Measurements from ENCODE around the gene DTNB. TPM values are rescaled to one million over a fixed set of nuclear protein-coding genes. Genes with fewer than 3 reads are reported as not detected.
"Not testable (repeated sequence)": the region's sequence is repeated elsewhere in the genome, so short reads cannot be mapped to it uniquely, and the experiment has no call there.

The DTNB gene
- total RNA-seq, 1 donor from 2014 or later, result 2.9 TPM

DNA sequence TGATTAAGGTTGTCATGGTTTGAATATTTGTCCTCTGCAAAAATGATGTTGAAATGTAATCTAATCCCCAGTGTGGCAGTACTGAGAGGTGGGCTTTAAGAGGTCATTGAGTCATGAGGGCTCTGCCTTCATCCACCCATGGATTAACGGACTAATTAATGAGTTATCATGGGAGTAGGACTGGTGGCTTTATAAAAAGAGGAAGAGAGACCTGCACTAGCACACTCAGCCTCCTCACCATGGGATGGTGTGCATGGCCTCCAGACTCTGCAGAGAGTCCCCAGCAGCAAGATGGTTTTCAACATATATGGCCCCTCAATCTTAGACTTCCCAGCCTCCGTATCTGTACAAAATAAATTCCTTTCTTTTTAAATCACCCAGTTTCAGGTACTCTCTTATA is 41.0 kb downstream of the DTNB start:
- no peak for DNase-seq (ENCODE audit: low read depth)

DNA sequence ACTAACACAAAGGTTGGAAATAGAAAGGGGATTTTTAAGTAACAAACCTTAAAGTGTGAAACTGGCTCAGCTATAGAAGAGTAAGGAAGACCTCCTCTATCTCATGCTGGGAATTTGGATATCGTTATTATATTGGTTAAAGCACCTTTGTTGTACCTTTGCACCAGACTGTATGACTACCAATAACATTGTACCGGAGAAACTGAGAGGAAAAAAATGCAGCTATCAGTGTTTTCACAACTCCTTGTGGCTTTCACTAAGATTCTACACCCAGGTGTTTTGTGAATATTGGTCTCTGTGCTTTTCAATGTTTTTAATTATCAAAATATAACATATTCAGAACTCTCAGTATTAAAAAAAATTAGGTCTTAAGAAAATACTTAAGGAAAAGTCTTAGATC is 48.7 kb downstream of the DTNB start:
- no peak for DNase-seq (ENCODE audit: low read depth)

DNA sequence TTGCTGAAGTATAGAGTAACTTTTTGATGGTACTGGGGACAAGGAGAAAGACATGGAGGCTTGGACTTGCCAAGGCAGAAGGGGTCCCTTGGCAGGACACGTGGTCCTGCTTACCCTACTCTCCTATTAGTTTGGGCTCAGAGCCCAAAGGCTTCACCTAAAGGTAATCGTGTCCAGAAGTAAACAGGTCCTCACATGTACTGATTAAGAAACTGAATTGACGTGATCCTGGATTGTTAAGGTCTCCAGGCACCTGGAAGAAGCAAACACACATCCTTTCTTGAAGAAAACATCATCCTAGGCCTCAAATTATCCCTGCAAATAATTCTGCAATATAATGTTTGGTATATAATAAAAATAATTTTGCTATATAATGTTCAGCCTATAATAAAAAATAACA is 50.0 kb downstream of the DTNB start:
- DNase-seq (ENCODE audit: low read depth), result no peak

DNA sequence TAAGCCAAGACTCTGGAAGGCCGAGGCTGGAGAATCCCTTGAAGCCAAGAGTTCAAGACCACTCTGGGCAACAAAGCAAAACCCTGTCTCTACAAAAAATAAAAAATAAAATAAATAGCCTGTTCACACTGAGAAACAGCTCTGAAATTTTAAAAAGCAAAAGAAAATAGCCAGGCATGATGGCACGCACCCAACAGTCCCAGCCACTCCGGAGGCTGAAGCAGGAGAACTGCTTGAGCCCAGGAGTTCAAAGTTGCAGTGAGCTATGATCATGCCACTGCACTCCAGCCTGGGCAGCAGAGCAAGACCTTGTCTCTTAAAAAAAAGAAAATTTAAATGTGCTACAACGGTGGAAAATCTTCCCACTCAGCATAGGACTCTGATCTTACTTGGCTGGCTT is 52.7 kb downstream of the DTNB start:
- DNase-seq (ENCODE audit: low read depth), result no peak

DNA sequence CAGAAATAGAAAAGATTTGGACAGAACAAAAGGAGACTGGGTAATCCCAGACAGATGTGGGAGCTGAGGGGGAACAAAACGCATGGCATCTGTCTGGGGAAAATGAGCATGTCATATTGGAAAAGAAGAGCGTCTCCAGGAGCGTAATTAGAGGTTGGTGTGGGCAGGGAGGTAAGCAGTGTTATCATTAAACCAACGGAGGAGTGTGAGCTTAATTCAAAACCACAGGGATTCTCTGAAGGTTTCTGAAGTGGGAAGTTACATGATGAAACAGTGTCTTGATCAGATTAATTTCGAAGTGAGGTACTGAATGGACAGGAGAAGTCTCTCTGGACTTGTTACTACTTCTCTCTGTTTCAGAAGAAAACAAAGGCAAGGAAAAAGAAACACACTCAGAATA is 53.3 kb downstream of the DTNB start:
- no peak for DNase-seq (ENCODE audit: low read depth)

DNA sequence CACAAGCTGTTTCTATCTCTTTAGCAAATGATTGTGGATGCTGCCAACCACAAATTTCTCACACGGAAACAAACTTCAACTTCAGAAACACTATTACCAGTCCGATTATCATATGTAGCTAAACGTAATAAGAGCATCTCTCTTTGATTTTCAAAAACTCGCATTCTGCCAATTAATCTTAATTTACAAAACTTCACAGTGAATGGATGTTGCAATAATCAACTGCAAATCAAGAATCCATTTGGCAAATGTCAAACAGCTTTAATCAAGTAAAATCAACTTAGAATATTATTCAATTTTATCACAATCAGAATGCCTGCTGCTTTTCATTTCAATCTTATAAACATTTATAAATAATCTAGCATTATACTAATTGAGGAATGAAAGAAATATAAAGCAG is 54.2 kb downstream of the DTNB start:
- DNase-seq (ENCODE audit: low read depth), result no peak

DNA sequence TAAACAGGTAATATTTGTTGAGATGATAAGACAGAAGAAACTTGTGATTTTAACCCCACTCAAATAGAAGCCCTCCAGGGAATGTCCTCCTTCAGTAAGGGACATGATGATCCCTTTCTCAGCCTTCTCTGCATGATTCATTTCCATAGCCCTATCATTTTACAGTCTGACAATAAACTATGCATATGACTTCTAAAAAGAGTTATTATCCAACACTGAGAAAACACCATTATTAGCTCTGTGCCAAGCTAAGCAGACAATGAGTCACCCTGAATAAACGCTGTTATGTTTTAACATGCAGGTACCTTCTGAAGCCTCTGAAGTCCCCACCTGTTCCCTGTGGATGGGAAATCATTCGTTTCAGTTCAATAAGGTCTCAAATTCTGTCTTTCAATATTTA is 54.7 kb downstream of the DTNB start:
- DNase-seq (ENCODE audit: low read depth), result peak; percentile 35

DNA sequence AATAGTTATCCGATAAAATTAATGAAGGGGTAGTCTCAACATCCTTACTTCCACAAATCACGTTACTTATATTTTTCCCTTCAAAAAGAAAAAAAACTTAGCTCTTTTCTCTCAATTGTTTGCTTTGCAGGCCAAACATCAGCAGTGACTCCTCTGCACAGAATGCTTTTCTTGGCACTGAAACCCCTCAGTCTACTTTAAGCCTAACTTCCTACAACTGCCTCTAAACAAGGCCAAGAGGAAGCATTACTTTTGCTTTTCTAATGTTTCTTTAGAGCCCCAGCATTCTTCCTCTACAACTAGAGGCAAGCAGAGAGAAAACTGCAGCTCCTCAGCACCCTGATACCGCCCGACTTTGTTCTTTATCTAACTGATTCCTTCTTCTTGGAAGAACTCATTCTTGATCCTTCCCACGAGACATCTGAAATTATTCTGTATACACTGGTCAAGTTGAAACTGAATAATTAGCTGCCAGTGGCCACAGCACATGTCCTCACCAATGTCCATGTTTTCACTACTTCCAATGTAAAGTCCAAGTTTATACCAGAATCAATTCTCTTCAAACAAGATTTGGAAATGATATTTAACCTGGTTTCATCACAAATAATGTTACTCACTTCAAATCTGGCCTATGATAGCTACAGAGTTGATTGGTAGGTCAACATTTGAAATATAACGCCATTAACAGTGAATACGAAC is 55.3 kb downstream of the DTNB start:
- peak; percentile 53 for DNase-seq (ENCODE audit: low read depth)

DNA sequence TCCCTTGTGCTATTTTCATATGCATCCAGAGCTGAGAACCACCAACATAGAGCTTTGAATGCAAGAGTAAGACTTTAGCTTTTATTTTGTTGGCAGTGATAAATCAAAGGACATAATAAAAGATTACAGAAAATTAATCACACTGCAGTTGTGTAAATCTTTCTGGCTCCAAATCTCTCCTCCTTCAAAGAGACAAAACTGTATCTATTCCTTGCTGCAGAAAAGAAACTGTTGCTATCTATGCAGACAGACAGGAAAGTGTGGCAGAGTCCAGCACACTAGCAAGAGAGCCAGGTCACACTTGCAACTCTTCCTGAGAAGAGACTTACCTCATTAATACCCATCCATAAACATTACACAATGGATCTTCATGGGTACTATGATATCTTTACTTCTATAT is 57.5 kb downstream of the DTNB start:
- no peak for DNase-seq (ENCODE audit: low read depth)

DNA sequence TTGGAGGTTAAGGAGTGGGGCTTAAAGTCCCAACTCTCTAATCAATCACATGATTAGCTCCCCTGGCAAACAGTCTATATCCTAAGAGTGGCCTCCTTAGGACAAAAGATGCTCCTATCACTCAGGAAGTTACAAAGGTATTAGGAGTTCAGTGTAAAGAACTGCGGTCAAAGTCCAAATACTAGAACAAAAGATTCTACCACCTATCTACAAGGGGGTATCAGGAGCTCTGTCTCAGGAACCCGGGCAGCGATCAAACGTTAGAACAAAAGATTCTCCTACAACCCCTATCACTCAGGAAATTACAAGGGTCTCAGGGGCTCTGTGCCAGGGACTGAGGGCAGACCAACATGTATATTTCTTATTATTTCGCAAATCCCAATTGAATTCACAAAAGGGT is 58.0 kb downstream of the DTNB start:
- DNase-seq (ENCODE audit: low read depth), result no peak

DNA sequence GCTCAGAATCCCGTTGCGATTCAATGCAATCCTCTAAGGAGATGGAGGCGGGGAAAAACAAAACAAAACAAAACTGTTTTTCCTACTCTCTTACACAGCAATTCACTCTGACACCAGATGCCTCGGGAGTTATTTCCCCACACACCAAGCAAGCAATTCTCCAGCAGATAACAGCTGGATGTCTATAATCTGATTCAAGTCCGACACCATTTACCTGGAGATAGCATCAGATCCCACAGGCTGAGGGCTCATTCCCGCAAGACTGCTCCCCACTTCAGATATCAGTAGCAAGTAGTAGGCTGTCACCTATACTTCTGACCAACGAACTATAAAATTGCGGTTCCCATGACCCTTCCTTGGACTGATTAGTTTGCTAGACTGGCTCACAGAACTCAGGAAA is 58.7 kb downstream of the DTNB start:
- DNase-seq (ENCODE audit: low read depth), result no peak

DNA sequence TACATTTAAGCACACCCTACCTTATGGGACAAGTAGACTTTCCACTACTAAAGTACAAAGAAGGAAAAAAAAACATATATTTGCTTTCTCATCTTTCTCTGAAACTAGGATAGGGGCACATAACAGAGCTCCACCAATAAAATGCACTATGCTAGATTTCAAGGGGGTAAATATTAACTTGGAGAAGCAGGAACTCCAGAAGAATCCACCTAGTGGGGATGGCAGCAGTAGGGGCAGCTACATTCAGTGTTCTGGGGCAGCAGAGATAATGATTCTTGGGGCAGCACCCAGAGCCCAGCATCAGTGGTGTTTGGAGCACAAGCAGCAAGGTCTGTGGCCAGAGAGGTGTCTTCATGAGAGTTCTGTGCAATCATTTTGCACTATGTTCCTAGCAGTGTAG is 64.7 kb downstream of the DTNB start:
- no peak for DNase-seq (ENCODE audit: low read depth)

DNA sequence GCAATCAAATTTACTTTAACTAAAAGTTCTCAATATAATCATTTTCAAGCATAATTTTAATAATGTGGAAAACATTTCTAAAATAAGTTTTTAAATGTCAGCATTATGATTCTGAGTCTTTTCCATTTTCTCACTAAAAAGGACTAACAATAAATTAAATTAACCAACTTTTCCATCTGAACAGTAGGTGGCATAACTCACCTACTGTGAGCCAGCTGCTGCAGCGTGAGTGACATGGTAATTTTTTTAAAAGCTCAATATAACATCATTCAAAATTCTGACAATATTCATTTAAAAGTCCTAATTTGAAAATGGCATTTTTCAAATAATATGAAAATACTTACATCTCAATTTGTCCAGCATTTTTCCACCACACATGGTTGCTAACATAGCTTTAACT is 66.5 kb downstream of the DTNB start:
- peak; percentile 47 for DNase-seq (ENCODE audit: low read depth)

DNA sequence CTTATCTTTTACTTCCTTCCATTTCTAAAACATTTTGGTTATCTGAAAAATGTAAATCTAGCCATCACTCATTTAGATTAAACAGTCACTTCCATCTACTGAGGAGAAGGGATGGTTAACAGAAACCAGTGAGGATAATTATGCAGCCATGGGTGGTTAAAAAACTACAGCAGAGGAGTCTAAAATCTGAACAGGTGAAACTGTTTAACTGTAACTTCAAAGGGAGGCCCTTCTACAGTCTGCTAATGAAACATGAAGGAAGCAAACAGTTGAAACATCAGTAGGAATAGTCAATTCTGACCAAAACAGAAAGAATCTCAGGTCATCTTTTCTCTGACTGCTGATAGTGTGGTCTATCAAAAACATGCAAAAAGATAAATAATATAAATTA is 71.0 kb downstream of the DTNB start:
- no peak for DNase-seq (ENCODE audit: low read depth)

DNA sequence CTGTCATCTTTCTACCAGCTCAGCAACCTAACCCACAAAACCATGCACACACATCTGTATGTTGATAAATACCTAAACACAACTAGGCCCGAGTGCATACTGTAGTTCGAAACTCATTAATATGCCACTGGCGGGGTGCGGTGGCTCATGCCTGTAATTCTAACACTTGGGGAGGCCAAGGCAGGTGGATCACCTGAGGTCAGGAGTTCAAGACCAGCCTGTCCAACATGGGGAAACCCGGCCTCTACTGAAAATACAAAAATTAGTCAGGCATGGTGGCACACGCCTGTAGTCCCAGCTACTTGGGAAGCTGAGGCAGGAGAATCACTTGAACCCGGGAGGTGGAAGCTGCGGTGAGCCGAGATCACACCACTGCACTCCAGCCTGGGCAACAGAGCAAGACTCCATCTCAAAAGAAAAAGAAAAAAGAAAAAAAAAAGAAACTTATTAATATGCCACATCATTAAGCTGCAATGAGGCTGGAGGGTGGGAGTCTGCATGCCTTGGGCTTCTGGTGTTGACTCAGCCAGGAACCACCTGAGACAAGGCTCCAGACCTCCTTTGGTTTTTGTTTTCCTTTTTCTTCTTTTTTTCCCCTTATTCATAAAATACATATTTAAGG is 71.6 kb downstream of the DTNB start:
- not testable (repeated sequence) for DNase-seq (ENCODE audit: low read depth)

DNA sequence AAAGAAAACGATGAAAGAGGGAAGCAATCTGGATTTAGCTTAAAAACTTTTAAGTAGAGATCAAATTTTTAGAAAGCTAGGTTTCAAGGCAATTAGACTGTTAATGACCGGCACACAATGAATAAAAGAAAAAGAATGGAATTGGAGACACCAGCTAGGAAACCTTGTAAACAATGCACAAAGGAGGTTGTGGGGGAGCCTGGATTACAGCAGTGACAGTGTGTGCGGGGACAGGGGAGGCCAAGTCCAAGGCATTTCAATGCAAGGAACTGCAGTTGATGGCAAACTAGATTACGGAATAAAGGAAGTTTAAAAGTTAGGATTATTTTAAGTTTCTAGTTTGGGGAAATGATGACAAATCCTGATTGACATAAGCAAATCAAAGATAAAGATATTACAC is 74.5 kb downstream of the DTNB start:
- no peak for DNase-seq (ENCODE audit: low read depth)

DNA sequence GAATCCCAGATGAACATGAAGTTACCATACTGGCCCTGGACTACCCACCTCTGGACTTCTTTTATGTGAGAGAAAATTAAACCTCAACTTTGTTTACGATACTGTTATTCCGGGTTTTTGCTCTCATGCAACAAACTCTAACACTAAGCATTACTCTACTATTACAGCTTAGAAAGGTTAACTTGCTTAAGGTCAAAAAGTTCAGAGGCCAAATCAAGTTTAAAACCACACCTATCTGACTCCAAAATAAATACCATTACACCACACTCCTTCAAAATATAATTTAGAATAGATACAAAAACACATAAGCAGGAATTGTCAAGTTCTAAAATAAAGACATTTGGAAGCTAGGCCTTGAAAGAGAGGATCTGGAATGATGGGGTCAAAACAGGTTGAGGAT is 75.0 kb downstream of the DTNB start:
- no peak for DNase-seq (ENCODE audit: low read depth)

DNA sequence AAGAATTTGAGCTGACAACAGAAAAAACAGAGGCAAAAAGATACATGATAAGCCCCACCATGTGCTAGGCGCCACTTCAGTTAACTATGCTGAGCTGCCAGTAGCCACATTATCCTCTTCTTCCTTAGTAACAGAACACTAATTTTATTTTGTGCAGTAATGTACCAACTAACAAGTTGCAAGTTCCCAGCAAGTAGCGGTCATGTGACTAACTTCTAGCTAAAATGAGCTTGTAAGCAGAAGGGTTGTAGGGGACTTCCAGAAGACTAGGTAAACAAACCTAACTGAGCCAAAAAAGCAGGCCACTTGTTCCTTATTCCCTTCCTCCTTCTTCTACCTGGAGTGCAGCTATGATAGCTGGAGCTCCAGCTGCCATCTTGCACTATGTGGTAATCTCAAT is 75.5 kb downstream of the DTNB start:
- DNase-seq (ENCODE audit: low read depth), result no peak

DNA sequence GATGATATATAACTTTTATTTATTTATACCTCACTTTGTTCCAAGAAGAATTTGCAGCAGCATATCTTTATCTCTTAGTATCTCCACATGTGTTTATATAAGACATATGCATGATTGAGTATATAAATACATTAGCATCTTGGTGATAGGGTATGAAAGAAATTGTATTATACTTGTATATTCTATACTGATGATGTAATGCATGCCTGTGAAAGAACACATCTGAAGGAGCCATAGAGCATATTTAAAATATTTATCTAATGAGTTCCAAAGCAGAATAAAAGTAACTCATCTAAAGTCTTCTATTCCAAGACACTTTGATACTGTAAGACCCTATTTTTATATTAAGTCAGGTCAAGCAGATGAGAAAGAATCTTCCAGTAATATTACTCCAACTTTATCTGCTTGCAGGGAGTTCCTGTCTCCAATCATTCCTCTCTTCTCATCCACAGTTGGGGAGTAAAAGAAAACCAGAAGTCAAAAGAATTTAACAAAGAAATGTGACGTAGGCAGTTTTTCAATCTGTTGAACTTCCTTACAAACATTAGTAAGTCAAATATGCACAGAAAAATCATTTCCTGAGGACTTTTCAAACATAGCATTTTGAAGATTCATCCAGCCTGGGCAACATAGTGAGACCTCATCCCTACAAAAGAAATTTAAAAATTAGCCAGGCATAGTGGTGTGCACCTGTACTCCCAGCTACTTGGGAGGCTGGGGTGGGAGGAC is 76.7 kb downstream of the DTNB start:
- DNase-seq (ENCODE audit: low read depth), result no peak

DNA sequence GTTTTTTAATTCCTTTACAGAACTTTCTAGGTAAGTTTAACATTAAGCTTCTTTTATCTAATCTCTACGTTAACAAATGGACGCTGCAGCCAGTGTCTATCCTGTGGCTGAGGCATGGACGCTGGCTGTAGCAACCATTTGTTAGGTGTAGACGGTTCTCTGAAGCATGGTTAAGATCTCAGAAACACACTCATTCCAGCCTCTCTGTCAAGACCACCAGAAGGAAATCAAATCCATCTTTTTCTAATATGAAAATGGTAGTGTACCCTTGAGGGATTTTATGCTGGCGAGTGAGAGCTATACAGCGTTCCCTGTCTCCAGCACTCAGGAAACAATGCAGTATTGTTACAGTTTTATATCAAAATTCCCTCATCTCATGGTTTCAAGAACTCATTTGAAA is 78.0 kb downstream of the DTNB start:
- no peak for DNase-seq (ENCODE audit: low read depth)

DNA sequence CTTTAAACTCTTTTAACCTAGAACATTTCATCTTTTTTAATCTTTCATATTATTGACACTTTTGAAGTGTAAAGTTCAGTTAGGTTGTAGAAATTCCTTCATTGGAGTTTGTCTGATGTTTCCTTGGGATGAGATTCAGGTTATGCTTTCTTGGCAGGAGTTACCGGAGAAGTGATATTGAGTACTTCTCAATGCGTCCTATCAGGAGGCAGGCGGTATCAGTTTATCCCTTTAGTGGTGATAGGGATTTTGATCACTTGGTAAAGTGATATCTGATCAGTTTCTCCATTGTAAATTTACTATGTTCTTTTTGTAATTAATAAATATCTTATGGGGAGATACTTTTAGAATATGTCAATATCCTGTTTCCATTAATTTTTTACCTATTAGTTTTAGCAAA is 78.4 kb downstream of the DTNB start:
- DNase-seq (ENCODE audit: low read depth), result no peak

DNA sequence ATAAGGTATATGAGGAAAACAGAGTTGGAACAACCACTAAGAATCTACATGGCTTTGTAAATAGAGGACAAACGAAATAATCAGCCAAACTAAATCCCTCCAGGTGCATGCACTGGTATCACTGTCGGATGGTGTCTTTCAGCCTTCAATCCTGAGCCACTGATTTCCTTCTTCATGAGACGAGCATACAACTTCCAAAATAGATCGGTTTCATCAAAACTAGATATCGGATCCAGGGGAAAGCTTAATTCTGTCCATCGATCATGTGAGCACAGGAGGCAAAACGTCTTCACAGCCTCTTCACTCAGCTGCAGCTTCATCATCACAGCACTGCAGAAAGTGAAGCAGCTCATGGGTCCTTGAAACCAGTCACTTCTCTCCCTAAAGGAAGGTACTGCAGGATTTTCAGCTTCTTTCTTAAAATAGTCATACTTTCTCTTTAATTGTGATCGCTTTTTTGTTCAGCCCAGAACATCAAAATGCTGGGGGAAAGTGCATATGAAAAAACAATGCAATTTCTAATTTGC is 80.5 kb downstream of the DTNB start:
- DNase-seq (ENCODE audit: low read depth), result no peak
